ENCODE measurements around the gene CFLAR.

DNA sequence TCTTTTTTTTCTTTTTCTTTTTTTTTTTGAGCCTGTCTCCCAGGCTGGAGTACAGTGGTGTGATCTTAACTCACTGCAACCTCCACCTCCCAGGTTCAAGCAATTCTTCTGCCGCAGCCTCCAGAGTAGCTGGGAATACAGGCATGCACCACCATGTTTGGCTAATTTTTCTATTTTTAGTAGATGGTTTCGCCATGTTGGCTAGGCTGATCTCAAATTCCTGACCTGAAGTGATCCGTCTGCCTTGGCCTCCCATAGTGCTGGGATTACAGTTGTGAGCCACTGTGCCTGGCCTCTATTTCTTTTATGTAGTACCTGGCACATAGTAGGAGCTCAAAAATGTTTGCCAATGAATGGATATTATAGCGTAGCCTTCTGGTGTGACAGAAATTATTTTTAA, 6.8 kb upstream of the CFLAR start:
- TF ChIP-seq, protein P1, sequence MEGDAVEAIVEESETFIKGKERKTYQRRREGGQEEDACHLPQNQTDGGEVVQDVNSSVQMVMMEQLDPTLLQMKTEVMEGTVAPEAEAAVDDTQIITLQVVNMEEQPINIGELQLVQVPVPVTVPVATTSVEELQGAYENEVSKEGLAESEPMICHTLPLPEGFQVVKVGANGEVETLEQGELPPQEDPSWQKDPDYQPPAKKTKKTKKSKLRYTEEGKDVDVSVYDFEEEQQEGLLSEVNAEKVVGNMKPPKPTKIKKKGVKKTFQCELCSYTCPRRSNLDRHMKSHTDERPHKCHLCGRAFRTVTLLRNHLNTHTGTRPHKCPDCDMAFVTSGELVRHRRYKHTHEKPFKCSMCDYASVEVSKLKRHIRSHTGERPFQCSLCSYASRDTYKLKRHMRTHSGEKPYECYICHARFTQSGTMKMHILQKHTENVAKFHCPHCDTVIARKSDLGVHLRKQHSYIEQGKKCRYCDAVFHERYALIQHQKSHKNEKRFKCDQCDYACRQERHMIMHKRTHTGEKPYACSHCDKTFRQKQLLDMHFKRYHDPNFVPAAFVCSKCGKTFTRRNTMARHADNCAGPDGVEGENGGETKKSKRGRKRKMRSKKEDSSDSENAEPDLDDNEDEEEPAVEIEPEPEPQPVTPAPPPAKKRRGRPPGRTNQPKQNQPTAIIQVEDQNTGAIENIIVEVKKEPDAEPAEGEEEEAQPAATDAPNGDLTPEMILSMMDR (IDR thresholded peaks at IDR 0.05; ENCODE audit: insufficient read depth, low read length, poor library complexity, severe bottlenecking), result no peak
- TF ChIP-seq EZH2phosphoT487 (conservative IDR thresholded peaks at IDR 0.05; ENCODE audit: low read length), result no peak
